HepG2 (cell line): ENCODE measurements around the gene CNDP1. TPM values are rescaled to one million over a fixed set of nuclear protein-coding genes. Genes with fewer than 3 reads are reported as not detected.
A peak's percentile ranks its signal among the peaks of the same experiment; 100 is the strongest.

ENCODE experiments used
- ATAC-seq: fragments of 200-7000 bp; cut with Tn5 transposase; 3 replicates; pipeline ENCODE4 v1.9.1; 2020; ENCODE audit warnings: mild to moderate bottlenecking, moderate library complexity
- BruUV-seq: library from RNA; stranded (reverse); fragments of 400-500 nt; replicated peaks from 2 replicates; lab custom pipeline; 2021; lab: Mats Ljungman, UMichigan
- CTCF ChIA-PET: fragments of 300-600 bp; formaldehyde crosslinking; extraction: SDS; loops from one replicate; lab custom pipeline; 2021; ENCODE audit warnings: low total read pairs, inconsistent platforms, low intra/inter-chr PET ratio; lab: Yijun Ruan, JAX
- POLR2A ChIA-PET: fragments of 350-600 bp; sonication (Branson Sonifier 250); formaldehyde crosslinking; loops from one replicate; lab custom pipeline; 2020; ENCODE audit warnings: antibody characterized with exemption, inconsistent platforms; lab: Yijun Ruan, JAX
- DNase-seq: peaks from one replicate; pipeline ENCODE4 v3.0.0-alpha.2; 2015; ENCODE audit warnings: low spot score
- FAIRE-seq: peaks from 3 replicates; lab custom pipeline; 2011; peaks lifted over from hg19 to GRCh38; lab: Jason Lieb, UNC
- H2AFZ ChIP-seq: one replicate; pipeline ENCODE4 v1.6.1; 2011; ENCODE audit warnings: low read length, inconsistent platforms
- H3K27ac ChIP-seq: fragments of 300-600 bp; 3 replicates; pipeline ENCODE4 v1.8.0; 2011; ENCODE audit warnings: mixed run types, mild to moderate bottlenecking, mixed read lengths, low read length, inconsistent platforms; ENCODE audit not compliant: insufficient read depth; ENCODE audit errors: extremely low read length
- H3K27me3 ChIP-seq, 2 experiments: fragments of 200-600 bp in 1 of 2; 2 replicates in 1 of 2; 3 replicates in 1 of 2; pipeline versions ENCODE4 v1.6.0 to v1.8.0; 2011; ENCODE audit warnings: low read length in 2 of 2, mild to moderate bottlenecking in 2 of 2, moderate library complexity in 2 of 2, inconsistent platforms in 1 of 2; ENCODE audit not compliant: insufficient read depth in 2 of 2, control insufficient read depth in 1 of 2
- H3K36me3 ChIP-seq, 2 experiments: fragments of 200-600 bp in 1 of 2; replicated peaks in 1 of 2; 2 replicates in 1 of 2; 3 replicates in 1 of 2; pipeline versions ENCODE4 v1.5.1 to v1.8.0; 2011; ENCODE audit warnings: low read length in 2 of 2, inconsistent platforms in 1 of 2; ENCODE audit not compliant: insufficient read depth in 2 of 2, control insufficient read depth in 1 of 2
- H3K4me1 ChIP-seq: 2 replicates; pipeline ENCODE4 v1.5.1; 2012; ENCODE audit warnings: low read length, inconsistent platforms; ENCODE audit not compliant: insufficient read depth
- H3K4me2 ChIP-seq: 2 replicates; pipeline ENCODE4 v1.6.0; 2011; ENCODE audit warnings: low read depth, low read length, inconsistent platforms
- H3K4me3 ChIP-seq, 3 experiments: fragments of 200-600 bp in 1 of 3; sonication (generic), shearing (Covaris generic) in 1 of 3; replicated peaks in 1 of 3; 2 replicates each; pipeline ENCODE4 v1.5.1; 2011 to 2016; ENCODE audit warnings: low read length in 3 of 3, inconsistent platforms in 2 of 3, low read depth in 2 of 3, mild to moderate bottlenecking in 2 of 3, control low read depth in 1 of 3, mixed read lengths in 1 of 3; ENCODE audit not compliant: insufficient read depth in 1 of 3
- H3K79me2 ChIP-seq: one replicate; pipeline ENCODE4 v1.6.1; 2011; ENCODE audit warnings: low read length, inconsistent platforms; ENCODE audit not compliant: insufficient read depth
- H3K9ac ChIP-seq: 2 replicates; pipeline ENCODE4 v1.6.0; 2011; ENCODE audit warnings: mild to moderate bottlenecking, low read depth, low read length, inconsistent platforms; ENCODE audit not compliant: insufficient read depth
- H3K9me3 ChIP-seq: 2 replicates; pipeline ENCODE4 v1.5.1; 2012; ENCODE audit warnings: mild to moderate bottlenecking, low read length
- H4K20me1 ChIP-seq: 2 replicates; pipeline ENCODE4 v1.6.0; 2011; ENCODE audit warnings: inconsistent platforms, mild to moderate bottlenecking, low read length, moderate library complexity; ENCODE audit not compliant: insufficient read depth
- CEBPB ChIP-seq: IDR thresholded peaks from 2 replicates; pipeline ENCODE4 v1.6.1; 2011; ENCODE audit warnings: low read depth, low read length, improper control_type of control experiment, borderline replicate concordance
- IRF1 ChIP-seq: sonication (generic); formaldehyde crosslinking; IDR thresholded peaks from 2 replicates; pipeline ENCODE4 v1.4.0; 2020; ENCODE audit warnings: low read depth, mild to moderate bottlenecking, missing genetic modification reagents
- PAWR ChIP-seq: sonication (generic); formaldehyde crosslinking; IDR thresholded peaks from 2 replicates; pipeline ENCODE4 v1.4.0; 2020; ENCODE audit warnings: missing genetic modification reagents, mild to moderate bottlenecking, borderline replicate concordance
- PRDM15 ChIP-seq: sonication (generic); formaldehyde crosslinking; IDR thresholded peaks from 2 replicates; pipeline ENCODE4 v1.4.0; 2020; ENCODE audit warnings: missing genetic modification reagents
- RBFOX2 ChIP-seq: fragments of 200-400 bp; formaldehyde crosslinking; IDR thresholded peaks from 2 replicates; pipeline ENCODE4 v1.6.1; 2017; ENCODE audit warnings: low read depth, mild to moderate bottlenecking, low read length
- ZNF546 ChIP-seq: sonication (generic); formaldehyde crosslinking; conservative IDR thresholded peaks from 2 replicates; pipeline ENCODE4 v1.8.1; 2023; ENCODE audit warnings: mild to moderate bottlenecking, missing genetic modification reagents
- WGBS: methylation state at CpG from one replicate; pipeline ENCODE4 v1.1.6; 2017; ENCODE audit warnings: low lambda C conversion rate; 5-methylcytosine and 5-hydroxymethylcytosine counted together
- in situ Hi-C: cut with HindIII; loops from 2 replicates; pipeline ENCODE4 v1.10.0; 2017; ENCODE audit warnings: low pct_unique_long_range_greater_than_20kb; ENCODE audit not compliant: extremely low pct_ligation_motif_present
- intact Hi-C: fragments of 100-400 bp; cut with micrococcal nuclease; formaldehyde crosslinking; loops from one replicate; pipeline ENCODE4 v1.10.0; 2022; ENCODE audit not compliant: unreplicated experiment
- polyA plus RNA-seq, 8 experiments: library from polyadenylated mRNA; depleted of rRNA in 3 of 8; stranded (reverse) in 7 of 8; unstranded in 1 of 8; fragments of >200 nt; fragmentation: Illumina TruSeq in 4 of 8; extraction: Trizol in 4 of 8; gene quantifications; 2 replicates each; pipeline versions ENCODE4 v1.2.1 to v1.2.3, GENCODE V29; 2011 to 2016; ENCODE audit warnings: low read depth in 4 of 8, missing spikeins in 1 of 8, mixed read lengths in 1 of 8; ENCODE audit not compliant: insufficient read depth in 1 of 8
- total RNA-seq, 5 experiments: library from RNA; depleted of rRNA; stranded (reverse); fragments of >200 nt; fragmentation: Illumina TruSeq; extraction: Trizol; gene quantifications; 2 replicates each; pipeline ENCODE4 v1.2.3, GENCODE V29; 2016; ENCODE audit warnings: low read depth in 1 of 5

The CNDP1 gene
- total and polyA plus RNA-seq, 2 of the 13 experiments (the other 11 are each of a cell fraction or from before 2014, with no cell fraction given) = 0.01 TPM; not detected in 1

DNA sequence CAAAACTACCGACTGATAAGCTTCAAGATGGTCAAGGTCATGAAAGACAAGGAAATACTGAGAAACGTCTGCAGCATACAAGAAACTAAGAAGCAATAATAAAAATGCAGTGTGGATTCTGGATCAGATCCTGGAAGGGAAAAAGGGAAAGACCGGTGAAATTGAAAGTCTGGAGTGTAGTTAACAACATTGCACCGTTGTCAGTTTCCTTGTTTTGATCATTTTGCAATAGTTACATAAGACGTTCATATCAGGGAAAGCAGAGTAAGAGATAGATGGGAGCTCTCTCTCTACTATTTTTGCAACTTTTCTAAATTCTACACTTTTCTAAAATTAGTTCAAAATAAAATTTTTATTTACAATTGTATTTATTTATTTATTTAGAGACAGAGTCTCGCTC is 48.3 kb downstream of the CNDP1 start:
- ChIA-PET POLR2A (no interaction called here), CTCF (no interaction called here)
- no peak for DNase-seq
- intact Hi-C loops = no loop called here
- Histone ChIP-seq H3K79me2 (no peaks in the 10 kb centered on the region), H3K27me3 (peaks cover 0 to 13% of the 10 kb centered on the region in 2 experiments; a peak in 4 of 5 replicates), H3K4me1 (peaks cover 38% of the 10 kb centered on the region), H3K36me3 (no peaks in the 10 kb centered on the region), H3K9me3 (no peaks in the 10 kb centered on the region), H4K20me1 (no peaks in the 10 kb centered on the region), H3K27ac (no peak overlapping the region), H3K4me2 (peak overlapping the region; percentile 5; the same call in 1 of the 2 replicates), H3K9ac (no peak overlapping the region), H3K4me3 (no peak overlapping the region), H2AFZ (no peak overlapping the region)
- TF ChIP-seq ZNF546 (no peak), IRF1 (CRISPR knock-in tag) (no peak), CEBPB (0 out of 2 replicates have a peak, but pooled peaks have one; percentile 16), RBFOX2 (no peak), PRDM15 (peak; percentile 46; the same call in 1 of the 2 replicates), PAWR (CRISPR knock-in tag) (no peak)
- 15% methylated on average over 6 of the region's 6 CpGs for WGBS
- BruUV-seq = no TSS peak
- no peak for FAIRE-seq
- no peak for ATAC-seq
- in situ Hi-C loops = no loop called here
